Neural progenitor cell (in vitro differentiated cells): ENCODE data around the gene MGAT4B.

ENCODE experiments used
- CTCF ChIP-seq: fragments of 200-600 bp; sonication (generic); IDR thresholded peaks from 2 replicates; pipeline ENCODE4 v1.5.1; 2017; ENCODE audit warnings: antibody characterized with exemption, mild to moderate bottlenecking
- EZH2 ChIP-seq: fragments of 200-600 bp; sonication (generic); IDR thresholded peaks from 2 replicates; pipeline ENCODE4 v1.6.1; 2017; ENCODE audit warnings: antibody characterized with exemption, mild to moderate bottlenecking, moderate library complexity

GRCh38 chr5:179769271-179769670, 37.4 kb downstream of the MGAT4B start:
- TF ChIP-seq CTCF (no peak), EZH2 (no peak)
